ENCODE data around the gene LIN28B.

Gene LIN28B

GRCh38 chr6:105014954-105015353 is 58.0 kb downstream of the LIN28B start:
- no peak for DNase-seq (ENCODE audit: low spot score)

DNA sequence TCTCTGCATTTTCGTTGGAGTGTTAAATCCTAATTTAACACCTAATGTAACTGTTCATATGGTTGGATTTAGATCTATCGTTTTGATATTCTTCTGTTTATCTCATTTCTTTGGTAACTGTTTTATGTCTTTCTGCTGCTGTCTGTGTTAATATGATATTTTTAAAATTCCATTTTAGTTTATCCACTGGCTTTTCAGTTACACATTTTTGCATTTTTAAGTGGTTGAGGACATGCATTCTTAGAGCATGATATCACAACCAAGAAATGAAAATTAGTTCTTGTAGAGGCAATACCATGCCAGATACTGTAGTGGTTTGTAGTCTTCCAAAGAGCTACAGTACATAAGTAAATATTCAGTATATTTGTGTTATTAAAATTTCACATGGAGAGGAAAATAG is 58.6 kb downstream of the LIN28B start:
- no peak for DNase-seq (ENCODE audit: low spot score)

DNA sequence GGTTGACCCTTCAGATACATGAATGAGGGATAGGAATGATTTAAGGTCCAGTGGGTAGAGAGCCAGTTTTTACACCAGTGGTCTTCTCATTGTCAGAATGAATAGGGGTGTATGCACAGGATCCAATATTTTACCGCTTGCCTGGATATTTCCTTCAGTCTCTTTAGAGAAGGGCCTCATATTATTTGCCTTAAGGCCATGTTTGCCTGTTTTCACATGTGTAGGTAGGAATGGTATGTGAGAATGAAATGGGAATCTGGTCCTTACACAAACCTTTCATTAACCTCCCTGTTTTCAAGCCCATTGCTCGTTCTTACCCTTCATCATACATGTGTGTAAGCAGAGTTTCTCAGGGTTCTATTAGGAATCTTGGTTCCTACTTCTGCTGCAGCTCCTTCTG is 62.4 kb downstream of the LIN28B start:
- no peak for DNase-seq (ENCODE audit: low spot score)

DNA sequence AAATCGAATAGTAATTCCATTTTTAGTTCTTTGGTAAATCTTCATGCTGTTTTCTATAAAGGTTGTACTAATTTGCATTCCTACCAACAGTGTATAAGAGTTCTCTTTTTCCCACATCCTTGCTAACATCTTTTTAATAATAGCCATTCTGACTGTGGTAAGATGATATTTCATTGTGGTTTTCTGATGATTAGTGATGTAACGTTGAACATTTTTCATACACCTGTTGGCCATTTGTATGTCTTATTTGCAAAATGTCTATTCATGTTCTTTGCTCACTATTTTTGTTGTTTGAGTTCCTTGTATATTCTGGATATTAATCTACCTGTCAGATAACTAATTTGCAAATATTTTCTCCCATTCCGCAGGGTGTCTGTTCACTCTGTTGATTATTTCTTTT is 64.5 kb downstream of the LIN28B start:
- DNase-seq (ENCODE audit: low spot score) = no peak

- DNase-seq (ENCODE audit: low spot score) = no peak
These were observed 65.5 kb downstream of the LIN28B start for GRCh38 chr6:105022416-105022815.

DNA sequence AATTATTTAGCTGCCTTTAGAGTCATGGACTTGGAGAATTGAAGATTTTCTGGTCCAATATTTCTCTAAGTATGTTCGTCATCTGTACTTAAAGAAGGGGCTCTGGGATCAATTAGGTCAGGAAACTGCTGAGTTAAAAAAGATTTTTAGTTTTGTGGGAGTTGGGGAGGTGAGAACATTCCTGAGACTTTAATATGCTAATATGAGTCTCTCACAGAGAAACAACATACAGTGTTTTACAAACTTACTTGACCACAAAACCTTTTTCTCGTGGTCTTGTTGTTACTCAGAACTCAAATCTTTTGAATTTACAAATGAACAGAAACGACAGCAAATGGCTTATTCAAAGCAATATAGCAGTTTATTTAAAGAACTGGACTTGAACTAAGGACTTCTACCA is 67.9 kb downstream of the LIN28B start:
- DNase-seq (ENCODE audit: low spot score) = no peak

DNA sequence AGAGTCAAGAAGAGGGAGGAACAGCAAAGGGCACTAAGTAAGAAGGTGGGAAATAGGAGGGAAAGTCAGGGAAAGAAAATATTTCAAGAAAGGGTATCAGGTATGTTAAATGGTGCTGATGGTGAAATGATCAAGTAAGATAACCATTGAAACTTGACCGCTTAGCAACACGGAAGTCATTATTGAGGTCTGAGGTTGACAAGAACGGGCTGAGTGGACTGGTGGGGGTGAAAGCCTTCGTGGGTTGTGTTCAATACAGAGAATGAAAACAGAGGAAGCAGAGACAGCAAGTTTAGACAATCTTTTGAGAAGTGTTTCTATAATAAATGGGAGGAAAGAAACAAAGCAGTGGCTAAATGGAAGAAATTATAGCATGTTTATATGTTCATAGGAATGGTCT is 72.0 kb downstream of the LIN28B start:
- no peak for DNase-seq (ENCODE audit: low spot score)

DNA sequence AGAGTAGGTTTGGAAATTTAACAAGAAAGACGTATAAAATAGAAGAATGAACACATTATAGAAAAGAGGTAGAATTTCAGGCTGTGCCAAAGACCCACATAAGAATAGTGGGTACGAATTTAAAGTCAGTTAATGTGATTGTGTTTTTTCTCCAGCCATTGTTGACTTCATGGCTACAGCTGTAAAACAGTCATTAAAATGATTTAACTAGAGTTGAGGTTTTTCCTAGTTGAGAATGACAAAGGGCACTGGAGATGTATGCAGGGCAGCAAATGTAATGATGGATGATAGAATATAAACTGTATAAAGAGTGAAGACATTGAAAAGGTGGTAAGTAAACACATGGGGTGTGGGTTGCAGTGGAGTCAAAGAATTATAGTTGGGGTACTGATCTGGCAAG is 72.7 kb downstream of the LIN28B start:
- DNase-seq (ENCODE audit: low spot score) = no peak

- no peak for DNase-seq (ENCODE audit: low spot score)
These were observed 77.6 kb downstream of the LIN28B start for GRCh38 chr6:105034470-105034869.

- DNase-seq (ENCODE audit: low spot score) = no peak
These were observed 78.4 kb downstream of the LIN28B start for GRCh38 chr6:105035299-105035698.

GRCh38 chr6:105036351-105036750 is 79.4 kb downstream of the LIN28B start:
- DNase-seq (ENCODE audit: low spot score) = no peak

DNA sequence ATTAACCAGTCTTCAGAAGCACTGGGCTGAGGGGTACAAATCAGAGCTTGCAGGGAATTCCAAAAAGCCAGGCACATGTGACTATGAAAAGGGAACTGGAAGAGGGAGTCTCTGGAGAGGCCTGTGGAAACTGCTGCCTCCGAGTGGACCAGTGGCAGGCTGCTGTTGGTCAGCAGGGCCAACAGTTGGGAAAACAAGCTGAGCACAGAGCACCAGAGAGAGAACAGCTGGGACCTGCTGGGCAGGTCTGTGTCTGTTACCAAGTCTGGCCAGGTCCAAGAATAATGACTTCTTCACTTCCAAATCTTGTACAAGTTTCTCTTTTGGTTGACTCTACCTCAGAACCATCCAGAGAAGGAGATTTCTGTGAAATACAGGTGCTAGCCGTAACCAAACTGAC is 81.4 kb downstream of the LIN28B start:
- no peak for DNase-seq (ENCODE audit: low spot score)

DNA sequence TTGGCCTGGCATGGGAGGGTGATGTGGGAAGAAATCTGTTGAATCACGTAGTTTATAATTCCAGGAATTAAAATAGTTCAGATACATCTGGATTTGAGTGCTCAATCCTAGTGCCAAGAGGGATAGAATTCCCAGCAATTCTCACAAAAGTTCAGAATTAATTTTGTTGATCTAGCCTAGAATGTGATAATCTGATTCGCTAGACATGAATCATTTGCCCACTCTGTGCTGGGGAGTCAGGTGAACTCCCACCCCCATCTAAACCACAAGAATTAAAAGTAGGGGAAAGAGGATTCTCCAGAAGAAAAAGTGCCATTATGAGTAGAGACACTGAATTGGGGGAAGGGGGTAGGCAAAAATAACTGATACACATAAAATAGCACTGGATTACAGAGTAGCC is 85.0 kb downstream of the LIN28B start:
- no peak for DNase-seq (ENCODE audit: low spot score)

DNA sequence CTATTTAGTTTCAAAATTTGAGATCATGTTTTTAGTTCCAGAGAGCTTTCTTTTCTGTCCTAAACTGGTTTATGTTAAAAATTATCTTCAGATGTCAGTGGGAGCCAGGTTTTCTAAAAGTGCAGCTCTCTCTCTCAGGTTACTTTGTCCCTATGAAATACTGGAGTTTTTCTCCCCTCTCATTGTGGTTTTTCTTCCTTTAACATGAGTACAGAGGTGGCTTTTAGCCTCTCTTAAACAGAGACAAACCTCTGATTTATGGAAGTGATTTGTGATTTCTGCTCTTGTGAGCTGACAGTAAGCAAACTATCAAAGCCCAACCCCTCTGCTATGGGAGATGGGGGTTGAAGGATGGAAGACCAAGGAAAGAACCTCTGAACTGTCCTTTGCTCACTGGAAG is 85.7 kb downstream of the LIN28B start:
- no peak for DNase-seq (ENCODE audit: low spot score)

DNA sequence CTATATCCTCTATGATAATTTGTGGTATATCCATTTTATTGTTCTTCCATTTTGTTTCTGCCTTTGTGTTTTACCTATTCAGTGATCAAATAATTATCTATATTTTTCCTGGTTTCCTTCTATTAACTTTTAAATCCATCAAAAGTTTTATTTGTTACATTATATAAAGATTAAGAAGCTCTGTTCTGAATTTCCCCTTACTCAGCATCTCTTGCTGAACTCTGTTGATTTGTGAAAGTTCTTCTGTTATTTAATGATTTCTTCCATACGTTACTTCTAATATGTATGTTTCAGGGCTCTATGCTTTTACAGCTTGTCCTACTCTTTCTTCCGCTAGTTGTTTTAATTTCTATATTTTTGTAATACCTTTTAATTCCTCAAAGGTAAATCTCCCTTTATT is 87.1 kb downstream of the LIN28B start:
- no peak for DNase-seq (ENCODE audit: low spot score)

- no peak for DNase-seq (ENCODE audit: low spot score)
These were observed 88.6 kb downstream of the LIN28B start for GRCh38 chr6:105045526-105045925.

- no peak for DNase-seq (ENCODE audit: low spot score)
These were observed 95.1 kb downstream of the LIN28B start for GRCh38 chr6:105051941-105052471.

DNA sequence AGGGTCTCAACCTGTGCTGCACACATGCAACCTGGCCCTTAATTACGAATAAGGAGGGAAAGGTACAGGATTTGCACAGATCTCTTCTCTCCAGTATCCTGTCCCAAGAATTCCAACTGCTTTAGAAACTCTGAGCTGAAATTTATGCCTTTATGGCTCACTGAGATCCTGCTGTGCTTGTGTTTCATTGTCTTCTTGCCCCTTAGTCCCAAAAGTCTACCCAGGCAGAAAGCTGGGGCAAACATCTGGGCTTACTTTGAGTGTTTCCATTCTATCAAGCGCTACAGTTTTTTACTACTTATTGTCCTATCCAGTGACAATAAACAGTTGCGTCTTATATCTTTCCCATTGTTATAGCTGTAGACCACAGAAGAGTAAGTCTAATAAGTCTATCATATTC is 99.7 kb downstream of the LIN28B start:
- no peak for DNase-seq (ENCODE audit: low spot score)

DNA sequence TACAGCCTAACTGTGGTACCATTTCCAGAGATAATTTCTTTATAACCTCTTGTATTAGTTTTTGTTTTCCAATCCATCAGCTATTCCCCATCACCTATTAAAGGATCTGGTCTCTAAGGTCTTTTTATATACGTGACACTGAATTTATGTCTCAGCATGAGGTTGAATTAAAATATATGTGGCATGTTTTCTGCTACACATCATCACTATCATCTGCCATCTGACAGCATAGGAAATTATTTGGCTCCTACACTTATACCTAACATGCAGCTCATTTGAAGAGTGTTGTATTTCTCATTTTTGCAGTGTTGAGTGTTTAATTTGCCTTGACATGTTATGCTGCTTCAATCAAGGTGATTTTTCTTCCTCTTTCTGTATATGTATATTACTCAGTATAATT is 100.3 kb downstream of the LIN28B start:
- DNase-seq (ENCODE audit: low spot score) = no peak

DNA sequence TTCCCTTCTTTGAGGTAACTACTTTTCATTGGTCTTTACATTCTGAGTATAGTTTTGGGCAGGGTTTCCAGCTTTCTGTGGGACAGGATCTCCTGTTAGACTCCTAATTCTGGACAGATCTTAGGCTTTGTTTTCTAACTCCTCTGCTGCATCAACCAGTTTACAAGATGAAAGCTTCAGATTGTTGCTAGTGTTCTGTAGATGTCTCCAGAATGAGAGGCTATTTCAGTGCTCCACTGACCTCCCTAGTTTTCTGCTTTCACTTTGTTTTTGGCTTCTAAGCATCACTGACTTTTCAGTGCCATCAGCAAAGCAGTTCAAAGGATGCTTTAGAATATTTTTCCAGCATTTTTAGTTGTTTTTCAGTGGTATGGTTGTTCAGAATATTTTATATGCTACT is 101.4 kb downstream of the LIN28B start:
- DNase-seq (ENCODE audit: low spot score) = no peak

DNA sequence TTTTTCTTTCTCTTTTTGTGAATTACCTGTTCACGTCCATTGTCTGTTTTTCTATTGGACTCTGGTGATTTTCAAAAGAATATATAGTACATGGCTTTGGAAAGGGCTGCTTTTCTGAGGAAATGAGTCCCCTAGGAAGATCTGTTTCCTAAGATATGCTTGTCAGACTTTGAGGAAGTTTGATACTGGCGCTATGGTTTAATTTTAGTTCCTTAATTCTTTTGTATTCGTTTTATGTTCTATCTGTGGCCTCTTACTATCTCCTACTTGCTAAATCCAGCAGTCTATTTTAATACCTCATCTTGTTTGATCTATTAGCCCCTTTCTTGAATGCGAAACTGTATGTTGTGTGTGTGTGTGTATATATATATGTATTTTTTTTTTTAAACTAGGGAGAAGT is 101.9 kb downstream of the LIN28B start:
- DNase-seq (ENCODE audit: low spot score) = no peak

- DNase-seq (ENCODE audit: low spot score) = no peak
These were observed 109.3 kb downstream of the LIN28B start for GRCh38 chr6:105066233-105066632.

DNA sequence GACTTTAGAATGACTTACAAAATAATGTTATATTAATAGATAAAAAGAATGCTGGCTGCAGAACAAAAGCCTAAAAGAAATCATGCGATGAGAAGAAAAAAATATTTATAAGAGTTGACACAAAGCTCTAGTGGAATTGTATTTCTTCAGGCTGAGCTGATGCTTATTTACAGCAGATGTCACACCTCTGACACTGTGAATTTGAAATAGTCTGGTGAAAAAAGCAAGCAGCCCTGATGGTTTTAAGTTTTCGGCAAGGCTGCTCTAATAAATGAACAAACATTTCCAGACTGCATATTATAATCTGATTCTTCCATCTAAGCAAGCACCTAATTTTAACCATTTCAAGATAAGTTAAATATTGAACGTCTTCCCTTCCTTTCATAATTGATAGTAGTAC is 109.9 kb downstream of the LIN28B start:
- no peak for DNase-seq (ENCODE audit: low spot score)

GRCh38 chr6:105067329-105067728 is 110.4 kb downstream of the LIN28B start:
- no peak for DNase-seq (ENCODE audit: low spot score)

DNA sequence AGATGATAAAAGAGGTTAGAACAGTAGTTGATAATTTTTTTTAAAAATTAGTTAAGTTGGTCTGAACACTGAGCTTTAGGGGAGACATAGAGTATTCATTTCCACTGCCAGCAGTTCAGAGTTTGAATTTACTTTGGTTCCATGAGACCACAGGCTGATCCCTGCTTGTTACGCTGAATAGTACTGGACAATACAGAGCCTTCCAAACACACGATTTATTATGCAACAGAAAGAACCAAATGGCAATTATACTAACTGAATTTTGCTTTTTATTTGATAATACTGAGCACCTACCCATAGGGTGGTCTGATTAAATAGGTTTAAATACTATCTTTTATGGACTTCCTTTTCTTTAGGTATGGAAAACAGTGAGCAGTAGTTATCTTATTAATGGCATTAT is 111.5 kb downstream of the LIN28B start:
- DNase-seq (ENCODE audit: low spot score) = no peak
